Pancreas (tissue), 10 donors: ENCODE measurements around the gene ARHGAP23. TPM values are rescaled to one million over a fixed set of nuclear protein-coding genes. Genes with fewer than 3 reads are reported as not detected.

Experiments
- ATAC-seq, 4 donors: fragments of 200-7000 bp; cut with Tn5 transposase; one replicate each; pipeline versions ENCODE4 v1.8.0 to v1.9.1; 2020; ENCODE audit warnings: mild to moderate bottlenecking in 4 of 4, moderate library complexity in 4 of 4
- DNase-seq, 6 donors: peaks; one replicate each; pipeline ENCODE4 v3.0.0-alpha.2; 2020
- FAIRE-seq: peaks from 2 replicates; lab custom pipeline; 2012; peaks lifted over from hg19 to GRCh38; lab: Jason Lieb, UNC
- H3K27ac ChIP-seq, 4 donors: fragments of 200-600 bp; sonication (generic); 1 replicate in 3 of 4; 2 replicates in 1 of 4; pipeline versions ENCODE4 v1.5.0 to v1.8.0; 2020
- H3K27me3 ChIP-seq, 4 donors: fragments of 200-600 bp; one replicate each; pipeline ENCODE4 v1.8.0; 2021
- H3K36me3 ChIP-seq, 3 donors: fragments of 200-600 bp; sonication (generic) in 1 of 3; one replicate each; pipeline versions ENCODE4 v1.5.0 to v1.8.0; 2020 to 2021
- H3K4me1 ChIP-seq, 3 donors: fragments of 200-600 bp; one replicate each; pipeline ENCODE4 v1.8.0; 2021
- H3K4me3 ChIP-seq, 4 donors: fragments of 200-600 bp; sonication (generic) in 2 of 4; one replicate each; pipeline versions ENCODE4 v1.5.0 to v1.8.0; 2020 to 2021
- H3K9me3 ChIP-seq, 4 donors: fragments of 200-600 bp; one replicate each; pipeline ENCODE4 v1.8.0; 2021
- CTCF ChIP-seq, 4 donors: fragments of 200-600 bp; sonication (generic) in 3 of 4; IDR thresholded peaks; one replicate each; pipeline versions ENCODE4 v1.5.0 to v1.8.0; 2021; ENCODE audit warnings: antibody characterized with exemption in 4 of 4
- WGBS, 2 donors: extraction: QIAGEN DNeasy Blood & Tissue Kit; methylation state at CpG; one replicate each; pipeline ENCODE4 v1.1.7; 2013; 5-methylcytosine and 5-hydroxymethylcytosine counted together
- intact Hi-C, 3 donors: fragments of 100-400 bp; cut with DNase I; formaldehyde crosslinking; loops; one replicate each; pipeline versions ENCODE4 v1.11.1 to v1.14.2; 2022
- polyA plus RNA-seq, 2 donors: library from polyadenylated mRNA; stranded (reverse); fragments of 200-250 nt; gene quantifications; one replicate each; pipeline ENCODE4 v1.2.3, GENCODE V29; 2013
- total RNA-seq, 6 donors: library from RNA; stranded (reverse); fragmentation: NEBNext Ultra II Directional in 4 of 6; extraction: Animal tissue kit (Norgen Biotek cat#: 25700) in 4 of 6; gene quantifications; one replicate each; pipeline versions ENCODE4 v1.2.1 to v1.2.4, GENCODE V29; 2021 to 2023
- donor health status: healthy with polysubstance abuse.
- donor health status: DM: no; HTN: no; CAD: no; lungs with moderate emphysema.
- donor health status: DM: no; HTN: no; CAD: no.
- donor health status: control.
- donor health status: control.
- donor health status: Bipolar disorder and iron deficiency.
- donor health status: DM: yes; HTN: yes; CAD: no.
- donor health status: DM: no; HTN: no; CAD: no.
- donor health status: DM: no; HTN: no; CAD: no.
- donor health status: DM: yes; HTN: yes; CAD: no.

ARHGAP23 gene
- total and polyA plus RNA-seq, 8 donors: 2.5 to 7.1 (median 3.9) TPM

GRCh38 chr17:38504216-38504615 lies 76.0 kb downstream of the ARHGAP23 start:
- no peaks in the 10 kb centered on the region for H3K9me3 ChIP-seq
- DNase-seq (no peak), FAIRE-seq (no peak), ATAC-seq (no peak)
- no peaks in the 10 kb centered on the region for H3K36me3 ChIP-seq
- no peak for TF ChIP-seq CTCF (IDR thresholded peaks at IDR 0.05)
- no peak overlapping the region for H3K27ac ChIP-seq
- no peaks in the 10 kb centered on the region for H3K4me1 ChIP-seq
- WGBS, 2 donors: 87 to 97% methylated on average over 14 of the region's 14 CpGs
- no peaks in the 10 kb centered on the region for H3K27me3 ChIP-seq
- intact Hi-C loops: no loop called here
- no peak overlapping the region for H3K4me3 ChIP-seq

- H3K4me1 ChIP-seq: no peaks in the 10 kb centered on the region
- intact Hi-C loops: no loop called here
- H3K9me3 ChIP-seq: no peaks in the 10 kb centered on the region
- ATAC-seq (no peak), DNase-seq (no peak), FAIRE-seq (no peak)
- no peak overlapping the region for H3K27ac ChIP-seq
- WGBS, 2 donors: 68 to 76% methylated on average over 3 of the region's 3 CpGs
- H3K27me3 ChIP-seq: peaks cover 0 to 4% (median 0%) of the 10 kb centered on the region in 4 donors
- TF ChIP-seq CTCF (IDR thresholded peaks at IDR 0.05): no peak
- no peak overlapping the region for H3K4me3 ChIP-seq
- no peaks in the 10 kb centered on the region for H3K36me3 ChIP-seq
Observed at GRCh38 chr17:38507436-38507835, 79.2 kb downstream of the ARHGAP23 start.

- no peaks in the 10 kb centered on the region for H3K4me1 ChIP-seq
- no peak overlapping the region for H3K4me3 ChIP-seq
- no peak for FAIRE-seq
- no peak for DNase-seq
- H3K27me3 ChIP-seq: peaks cover 0 to 4% (median 0%) of the 10 kb centered on the region in 4 donors
- 77 to 89% methylated on average over 3 of the region's 3 CpGs for WGBS, 2 donors
- no peaks in the 10 kb centered on the region for H3K36me3 ChIP-seq
- H3K9me3 ChIP-seq: no peaks in the 10 kb centered on the region
- ATAC-seq: no peak
- no peak overlapping the region for H3K27ac ChIP-seq
- intact Hi-C loops: no loop called here
- TF ChIP-seq CTCF (IDR thresholded peaks at IDR 0.05): no peak
Observed at GRCh38 chr17:38507921-38508569, 79.8 kb downstream of the ARHGAP23 start.

GRCh38 chr17:38508570-38508950 lies 80.3 kb downstream of the ARHGAP23 start:
- no peak for FAIRE-seq
- WGBS, 2 donors: 89 to 91% methylated on average over 6 of the region's 6 CpGs
- no peak for TF ChIP-seq CTCF (IDR thresholded peaks at IDR 0.05)
- no peak overlapping the region for H3K4me3 ChIP-seq
- H3K9me3 ChIP-seq: no peaks in the 10 kb centered on the region
- H3K27me3 ChIP-seq: peaks cover 0 to 4% (median 0%) of the 10 kb centered on the region in 4 donors
- ATAC-seq: no peak
- no peak overlapping the region for H3K27ac ChIP-seq
- no peaks in the 10 kb centered on the region for H3K36me3 ChIP-seq
- intact Hi-C loops: no loop called here
- DNase-seq: no peak
- no peaks in the 10 kb centered on the region for H3K4me1 ChIP-seq
